Ovary (tissue), 9 donors: ENCODE measurements around the gene HBD. TPM values are rescaled to one million over a fixed set of nuclear protein-coding genes. Genes with fewer than 3 reads are reported as not detected.

ENCODE experiments used
- DNase-seq, 5 donors: peaks; one replicate each; pipeline ENCODE4 v3.0.0-alpha.2; 2019 to 2020
- H3K27ac ChIP-seq, 2 donors: fragments of 200-600 bp; one replicate each; pipeline versions ENCODE4 v1.5.1 to v1.8.0; 2019 to 2022
- H3K27me3 ChIP-seq: fragments of 200-600 bp; one replicate; pipeline ENCODE4 v1.8.0; 2022
- H3K36me3 ChIP-seq: fragments of 200-600 bp; sonication (generic); one replicate; pipeline ENCODE4 v1.5.1; 2019
- H3K4me1 ChIP-seq: one replicate; pipeline ENCODE4 v1.8.1; 2013; ENCODE audit warnings: mild to moderate bottlenecking, moderate library complexity; ENCODE audit not compliant: insufficient read depth
- H3K4me3 ChIP-seq: fragments of 200-600 bp; sonication (generic); one replicate; pipeline ENCODE4 v1.5.1; 2017
- H3K9me3 ChIP-seq, 2 donors: fragments of 200-600 bp in 1 of 2; sonication (generic) in 1 of 2; one replicate each; pipeline versions ENCODE4 v1.5.1 to v1.8.1; 2013 to 2019; ENCODE audit warnings: mild to moderate bottlenecking in 1 of 2, moderate library complexity in 1 of 2
- EP300 ChIP-seq: sonication (generic); formaldehyde crosslinking; IDR thresholded peaks from one replicate; pipeline ENCODE4 v1.6.1; 2017; ENCODE audit warnings: antibody characterized with exemption
- POLR2A ChIP-seq: fragments of 450-650 bp; IDR thresholded peaks from one replicate; pipeline ENCODE4 v1.6.1; 2017; ENCODE audit warnings: antibody characterized with exemption, mild to moderate bottlenecking, moderate library complexity
- WGBS, 3 donors: extraction: QIAGEN DNeasy Blood & Tissue Kit in 1 of 3; methylation state at CpG; one replicate each; pipeline versions ENCODE4 v1.1.5 to v1.1.7; 2013 to 2017; 5-methylcytosine and 5-hydroxymethylcytosine counted together
- intact Hi-C, 4 donors: fragments of 100-400 bp; cut with DNase I; formaldehyde crosslinking; loops; one replicate each; pipeline versions ENCODE4 v1.11.0 to v1.15.1; 2022 to 2023
- polyA plus RNA-seq, 2 donors: library from polyadenylated mRNA; stranded (reverse); fragments of 200-250 nt in 1 of 2; fragments of 350-450 nt in 1 of 2; fragmentation: Illumina TruSeq in 1 of 2; extraction: RNeasy Lipid Tissue Mini Kit (QIAGEN cat#74804) in 1 of 2; gene quantifications; one replicate each; pipeline ENCODE4 v1.2.3, GENCODE V29; 2013 to 2014
- total RNA-seq, 7 donors: library from RNA; depleted of rRNA in 2 of 7; stranded (reverse); fragments of >200 nt in 2 of 7; fragmentation: NEBNext Ultra II Directional in 3 of 7; extraction: Animal tissue kit (Norgen Biotek cat#: 25700) in 3 of 7; gene quantifications; one replicate each; pipeline versions ENCODE4 v1.1.0 to v1.2.4, GENCODE V29; 2016 to 2023
- TF ChIP-seq, protein P1 (sequence below), 3 donors: fragments of 450-650 bp in 2 of 3; fragments of 200-600 bp in 1 of 3; IDR thresholded peaks; one replicate each; pipeline versions ENCODE4 v1.5.1 to v1.8.0; 2016 to 2022; ENCODE audit warnings: antibody characterized with exemption in 3 of 3, mild to moderate bottlenecking in 1 of 3
- donor health status: DM: no; HTN: no; CAD: no; lungs with moderate emphysema.
- donor health status: DM: no; HTN: no; CAD: no.
- donor health status: Bipolar disorder and iron deficiency.
- donor health status: DM: yes; HTN: yes; CAD: no.
- donor health status: DM: no; HTN: no; CAD: no.
- donor health status: DM: yes; HTN: yes; CAD: no.

HBD gene
- total and polyA plus RNA-seq, 9 donors: 2.4 to 3.2 TPM; not detected in 7

- TF ChIP-seq POLR2A: no peak
- TF ChIP-seq, protein P1, sequence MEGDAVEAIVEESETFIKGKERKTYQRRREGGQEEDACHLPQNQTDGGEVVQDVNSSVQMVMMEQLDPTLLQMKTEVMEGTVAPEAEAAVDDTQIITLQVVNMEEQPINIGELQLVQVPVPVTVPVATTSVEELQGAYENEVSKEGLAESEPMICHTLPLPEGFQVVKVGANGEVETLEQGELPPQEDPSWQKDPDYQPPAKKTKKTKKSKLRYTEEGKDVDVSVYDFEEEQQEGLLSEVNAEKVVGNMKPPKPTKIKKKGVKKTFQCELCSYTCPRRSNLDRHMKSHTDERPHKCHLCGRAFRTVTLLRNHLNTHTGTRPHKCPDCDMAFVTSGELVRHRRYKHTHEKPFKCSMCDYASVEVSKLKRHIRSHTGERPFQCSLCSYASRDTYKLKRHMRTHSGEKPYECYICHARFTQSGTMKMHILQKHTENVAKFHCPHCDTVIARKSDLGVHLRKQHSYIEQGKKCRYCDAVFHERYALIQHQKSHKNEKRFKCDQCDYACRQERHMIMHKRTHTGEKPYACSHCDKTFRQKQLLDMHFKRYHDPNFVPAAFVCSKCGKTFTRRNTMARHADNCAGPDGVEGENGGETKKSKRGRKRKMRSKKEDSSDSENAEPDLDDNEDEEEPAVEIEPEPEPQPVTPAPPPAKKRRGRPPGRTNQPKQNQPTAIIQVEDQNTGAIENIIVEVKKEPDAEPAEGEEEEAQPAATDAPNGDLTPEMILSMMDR (IDR thresholded peaks at IDR 0.05): no peak
- TF ChIP-seq EP300: no peak
- Histone ChIP-seq H3K27me3 (no peaks in the 10 kb centered on the region), H3K4me1 (no peaks in the 10 kb centered on the region), H3K27ac (no peak overlapping the region), H3K9me3 (no peaks in the 10 kb centered on the region), H3K36me3 (no peaks in the 10 kb centered on the region), H3K4me3 (no peak overlapping the region)
- intact Hi-C loops: no loop called here
- no peak for DNase-seq
Measured at GRCh38 chr11:5198285-5198684, 36.0 kb downstream of the HBD start.

GRCh38 chr11:5197536-5197935 lies 36.7 kb downstream of the HBD start:
- Histone ChIP-seq H3K36me3 (no peaks in the 10 kb centered on the region), H3K4me3 (no peak overlapping the region), H3K27me3 (no peaks in the 10 kb centered on the region), H3K4me1 (no peaks in the 10 kb centered on the region), H3K27ac (no peak overlapping the region), H3K9me3 (no peaks in the 10 kb centered on the region)
- 68 to 73% (median 73%) methylated on average over 3 of the region's 3 CpGs for WGBS, 3 donors
- TF ChIP-seq POLR2A (no peak), EP300 (no peak)
- TF ChIP-seq, protein P1 (IDR thresholded peaks at IDR 0.05): no peak
- no peak for DNase-seq
- intact Hi-C loops: no loop called here

DNA sequence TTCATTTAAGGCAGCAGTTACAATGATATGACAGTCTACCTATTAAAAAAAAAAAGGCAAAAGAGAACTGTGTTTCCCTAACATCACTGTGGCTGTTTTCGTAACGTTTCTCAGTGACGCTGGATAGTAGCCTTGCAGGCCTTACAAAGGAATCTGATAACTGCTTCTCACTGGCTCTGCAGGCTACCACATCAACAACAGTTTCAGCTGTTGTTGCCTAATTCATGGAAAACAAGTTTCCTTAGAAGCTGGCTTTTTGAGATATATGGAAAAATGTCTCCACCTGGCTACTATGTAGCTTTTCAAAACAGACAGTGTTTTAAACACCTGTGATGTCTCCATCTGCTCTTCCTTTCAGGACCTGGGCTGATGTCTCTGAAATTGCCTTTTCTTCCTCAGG lies 37.6 kb downstream of the HBD start:
- Histone ChIP-seq H3K4me1 (no peaks in the 10 kb centered on the region), H3K9me3 (no peaks in the 10 kb centered on the region), H3K36me3 (no peaks in the 10 kb centered on the region), H3K27me3 (no peaks in the 10 kb centered on the region), H3K4me3 (no peak overlapping the region), H3K27ac (no peak overlapping the region)
- no peak for DNase-seq
- intact Hi-C loops: no loop called here
- WGBS, 3 donors: 44 to 52% (median 46%) methylated on average over 3 of the region's 3 CpGs
- TF ChIP-seq, protein P1 (IDR thresholded peaks at IDR 0.05): no peak
- TF ChIP-seq EP300 (no peak), POLR2A (no peak)

GRCh38 chr11:5196067-5196466 lies 38.2 kb downstream of the HBD start:
- no peak for DNase-seq
- Histone ChIP-seq H3K4me1 (no peaks in the 10 kb centered on the region), H3K4me3 (no peak overlapping the region), H3K27ac (no peak overlapping the region), H3K9me3 (no peaks in the 10 kb centered on the region), H3K36me3 (no peaks in the 10 kb centered on the region), H3K27me3 (no peaks in the 10 kb centered on the region)
- 81 to 84% (median 84%) methylated on average over 5 of the region's 5 CpGs for WGBS, 3 donors
- intact Hi-C loops: no loop called here
- TF ChIP-seq, protein P1 (IDR thresholded peaks at IDR 0.05): no peak
- TF ChIP-seq POLR2A: no peak

GRCh38 chr11:5192738-5193137 lies 41.5 kb downstream of the HBD start:
- Histone ChIP-seq H3K9me3 (no peaks in the 10 kb centered on the region), H3K36me3 (no peaks in the 10 kb centered on the region), H3K4me3 (no peak overlapping the region), H3K4me1 (no peaks in the 10 kb centered on the region), H3K27ac (no peak overlapping the region), H3K27me3 (no peaks in the 10 kb centered on the region)
- DNase-seq: no peak
- 12 to 33% (median 15%) methylated on average over 1 of the region's 1 CpG for WGBS, 3 donors
- intact Hi-C loops: no loop called here
- TF ChIP-seq EP300 (no peak), POLR2A (no peak)
- TF ChIP-seq, protein P1 (IDR thresholded peaks at IDR 0.05): no peak
